Parathyroid adenoma (tissue), 2 donors: ENCODE results near the gene NOX3.

Experiments
- H2AFZ ChIP-seq: fragments of 300-600 bp; sonication (generic); one replicate; pipeline ENCODE4 v1.7.0; 2017; ENCODE audit warnings: antibody characterized with exemption, mild to moderate bottlenecking
- H3K27ac ChIP-seq: fragments of 300-600 bp; sonication (generic); one replicate; pipeline ENCODE4 v1.7.0; 2017
- H3K27me3 ChIP-seq: fragments of 300-600 bp; sonication (generic); one replicate; pipeline ENCODE4 v1.7.0; 2017; ENCODE audit warnings: low read length; ENCODE audit not compliant: control insufficient read depth, insufficient read depth
- H3K36me3 ChIP-seq: fragments of 300-600 bp; sonication (generic); one replicate; pipeline ENCODE4 v1.7.0; 2017; ENCODE audit warnings: low read length; ENCODE audit not compliant: control insufficient read depth, insufficient read depth
- H3K4me1 ChIP-seq: fragments of 300-600 bp; sonication (generic); one replicate; pipeline ENCODE4 v1.7.0; 2017; ENCODE audit warnings: control low read depth
- H3K4me2 ChIP-seq: fragments of 300-600 bp; sonication (generic); one replicate; pipeline ENCODE4 v1.7.0; 2017; ENCODE audit warnings: low read length
- H3K4me3 ChIP-seq: fragments of 300-600 bp; sonication (generic); one replicate; pipeline ENCODE4 v1.7.0; 2017; ENCODE audit warnings: low read depth, low read length
- H3K79me2 ChIP-seq: fragments of 300-600 bp; sonication (generic); one replicate; pipeline ENCODE4 v1.7.0; 2017; ENCODE audit warnings: control low read depth
- H3K9ac ChIP-seq: fragments of 300-600 bp; sonication (generic); one replicate; pipeline ENCODE4 v1.7.0; 2017; ENCODE audit warnings: mild to moderate bottlenecking
- H3K9me3 ChIP-seq: fragments of 300-600 bp; sonication (generic); one replicate; pipeline ENCODE4 v1.7.0; 2017; ENCODE audit warnings: low read length; ENCODE audit not compliant: control insufficient read depth
- CTCF ChIP-seq: fragments of 300-600 bp; sonication (generic); IDR thresholded peaks from one replicate; pipeline ENCODE4 v1.7.0; 2017; ENCODE audit warnings: antibody characterized with exemption, mild to moderate bottlenecking
- donor health status: primary hyperparathyroidism.

NOX3 gene

GRCh38 chr6:155380666-155381332 lies 74.8 kb downstream of the NOX3 start:
- no peaks in the 10 kb centered on the region for H3K4me1 ChIP-seq
- no peak overlapping the region for H2AFZ ChIP-seq
- no peak overlapping the region for H3K27ac ChIP-seq
- no peak overlapping the region for H3K4me3 ChIP-seq
- TF ChIP-seq CTCF: no peak
- H3K79me2 ChIP-seq: no peaks in the 10 kb centered on the region
- no peak overlapping the region for H3K9ac ChIP-seq
- H3K27me3 ChIP-seq: no peaks in the 10 kb centered on the region
- H3K9me3 ChIP-seq: no peaks in the 10 kb centered on the region
- no peak overlapping the region for H3K4me2 ChIP-seq
- H3K36me3 ChIP-seq: no peaks in the 10 kb centered on the region

GRCh38 chr6:155378724-155379123 lies 76.9 kb downstream of the NOX3 start:
- no peak overlapping the region for H3K4me2 ChIP-seq
- H2AFZ ChIP-seq: no peak overlapping the region
- H3K9ac ChIP-seq: no peak overlapping the region
- H3K79me2 ChIP-seq: no peaks in the 10 kb centered on the region
- H3K36me3 ChIP-seq: no peaks in the 10 kb centered on the region
- no peak overlapping the region for H3K27ac ChIP-seq
- no peaks in the 10 kb centered on the region for H3K9me3 ChIP-seq
- H3K4me1 ChIP-seq: no peaks in the 10 kb centered on the region
- H3K27me3 ChIP-seq: no peaks in the 10 kb centered on the region
- TF ChIP-seq CTCF: no peak
- no peak overlapping the region for H3K4me3 ChIP-seq

GRCh38 chr6:155378276-155378675 lies 77.4 kb downstream of the NOX3 start:
- H3K36me3 ChIP-seq: no peaks in the 10 kb centered on the region
- H2AFZ ChIP-seq: no peak overlapping the region
- no peak for TF ChIP-seq CTCF
- H3K27ac ChIP-seq: no peak overlapping the region
- no peaks in the 10 kb centered on the region for H3K79me2 ChIP-seq
- no peaks in the 10 kb centered on the region for H3K4me1 ChIP-seq
- no peaks in the 10 kb centered on the region for H3K27me3 ChIP-seq
- H3K4me3 ChIP-seq: no peak overlapping the region
- no peaks in the 10 kb centered on the region for H3K9me3 ChIP-seq
- H3K4me2 ChIP-seq: no peak overlapping the region
- H3K9ac ChIP-seq: no peak overlapping the region

- H3K27me3 ChIP-seq: no peaks in the 10 kb centered on the region
- no peak overlapping the region for H3K4me2 ChIP-seq
- H3K79me2 ChIP-seq: no peaks in the 10 kb centered on the region
- no peaks in the 10 kb centered on the region for H3K9me3 ChIP-seq
- H3K36me3 ChIP-seq: no peaks in the 10 kb centered on the region
- no peak overlapping the region for H3K9ac ChIP-seq
- no peak overlapping the region for H3K27ac ChIP-seq
- no peak overlapping the region for H2AFZ ChIP-seq
- no peak for TF ChIP-seq CTCF
- no peak overlapping the region for H3K4me3 ChIP-seq
- no peaks in the 10 kb centered on the region for H3K4me1 ChIP-seq
Measured at GRCh38 chr6:155377061-155377460, 78.6 kb downstream of the NOX3 start.

GRCh38 chr6:155375801-155376200 lies 79.8 kb downstream of the NOX3 start:
- Histone ChIP-seq H3K27ac (no peak overlapping the region), H3K9ac (no peak overlapping the region), H3K4me2 (no peak overlapping the region), H3K4me3 (no peak overlapping the region), H2AFZ (no peak overlapping the region), H3K27me3 (no peaks in the 10 kb centered on the region), H3K9me3 (no peaks in the 10 kb centered on the region), H3K4me1 (no peaks in the 10 kb centered on the region), H3K36me3 (no peaks in the 10 kb centered on the region), H3K79me2 (no peaks in the 10 kb centered on the region)
- TF ChIP-seq CTCF: no peak
